ENCODE results near the gene TSPEAR.
"Not testable (repeated sequence)": the region's sequence is repeated elsewhere in the genome, so short reads cannot be mapped to it uniquely, and the experiment has no call there.

TSPEAR gene

DNA sequence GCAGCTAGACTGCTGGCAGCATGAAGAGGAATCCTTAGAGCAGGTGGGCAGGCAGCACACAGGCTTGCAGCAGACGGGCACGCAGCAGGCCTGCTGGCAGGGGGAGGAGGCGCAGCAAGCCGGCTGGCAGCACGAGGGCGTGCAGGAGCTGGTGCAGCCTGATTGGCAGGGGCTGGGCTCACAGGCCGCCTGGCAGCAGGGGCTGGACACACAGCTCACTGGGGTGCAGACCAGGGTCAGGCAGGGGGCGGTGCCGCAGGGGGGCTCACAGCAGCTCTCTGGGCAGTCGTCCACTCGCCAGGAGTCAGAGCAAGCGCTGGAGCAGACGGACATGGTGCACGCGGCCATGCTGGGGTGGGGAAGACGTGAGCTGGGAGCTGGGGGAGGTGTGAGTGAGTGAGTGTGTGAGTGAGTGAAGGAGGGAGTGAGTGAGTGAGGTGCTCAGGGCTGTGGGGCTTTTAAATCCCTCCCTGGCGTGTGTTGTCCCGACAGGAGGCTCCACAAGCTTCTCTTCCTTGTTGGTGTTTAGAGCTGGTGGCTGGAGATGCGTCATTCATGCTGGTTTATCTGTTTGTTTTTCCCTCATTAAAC, 131.0 kb downstream of the TSPEAR start, which contains the start of gene KRTAP10-5:
TSS of gene KRTAP10-5 (minus strand) at position 374 of the 591 bp plus-strand sequence. CDS start at position 348, 26 bp downstream.
- DNase-seq: not testable (repeated sequence)

- DNase-seq: no peak
Observed at GRCh38 chr21:44579833-44580144, 131.6 kb downstream of the TSPEAR start.

GRCh38 chr21:44579056-44579832, 132.1 kb downstream of the TSPEAR start:
- DNase-seq: no peak

DNA sequence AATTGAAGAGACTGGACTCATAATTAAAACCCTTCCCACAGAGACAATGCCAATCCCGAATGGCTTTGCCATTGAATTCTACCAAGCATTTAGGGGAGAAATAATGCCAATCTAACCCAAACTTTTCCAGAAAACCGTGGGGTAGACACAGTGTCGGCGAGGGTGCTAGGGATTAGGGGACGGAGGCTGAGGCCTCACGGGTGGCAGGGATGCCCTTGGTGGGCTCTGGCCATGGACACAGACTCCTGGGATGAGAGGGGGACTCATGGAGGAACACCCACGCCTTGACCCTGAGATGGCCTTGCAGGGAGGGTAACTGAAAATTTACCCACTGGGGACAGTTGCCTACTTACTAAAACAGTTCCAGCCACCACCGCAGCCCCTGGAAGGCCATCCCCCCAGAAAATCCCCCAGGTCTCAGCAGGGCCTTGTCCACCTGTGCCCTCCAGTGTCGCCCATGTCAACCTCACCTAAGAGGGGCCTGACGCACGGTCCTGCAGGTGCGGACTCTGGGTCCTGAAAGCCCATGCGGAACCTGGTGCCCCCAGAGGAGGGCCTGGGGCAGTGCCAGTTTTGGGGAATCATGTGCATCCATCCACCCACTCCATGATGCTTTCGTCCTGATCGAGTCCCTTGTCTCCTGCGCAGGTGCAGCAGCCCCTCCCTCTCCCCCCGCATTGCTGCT, 132.9 kb downstream of the TSPEAR start:
- no peak for DNase-seq

DNA sequence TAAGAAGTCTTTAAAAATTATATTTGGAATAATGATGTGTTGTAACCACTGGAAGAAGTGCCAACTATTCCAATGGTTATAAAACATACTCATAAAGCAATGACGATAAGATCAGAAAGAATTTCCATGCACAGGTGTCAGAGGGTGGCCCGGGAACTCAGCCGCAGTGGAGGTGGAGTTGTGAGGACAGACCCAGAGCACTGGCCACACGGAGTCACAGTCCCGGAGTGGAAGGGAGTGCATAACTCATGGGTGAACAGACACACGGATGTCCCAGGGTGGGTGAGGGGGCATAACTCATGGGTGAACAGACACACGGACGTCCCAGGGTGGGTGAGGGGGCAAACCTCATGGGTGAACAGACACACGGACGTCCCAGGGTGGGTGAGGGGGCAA, 135.3 kb downstream of the TSPEAR start:
- DNase-seq: no peak

- no peak for DNase-seq
Observed at GRCh38 chr21:44575307-44576024, 135.9 kb downstream of the TSPEAR start.

DNA sequence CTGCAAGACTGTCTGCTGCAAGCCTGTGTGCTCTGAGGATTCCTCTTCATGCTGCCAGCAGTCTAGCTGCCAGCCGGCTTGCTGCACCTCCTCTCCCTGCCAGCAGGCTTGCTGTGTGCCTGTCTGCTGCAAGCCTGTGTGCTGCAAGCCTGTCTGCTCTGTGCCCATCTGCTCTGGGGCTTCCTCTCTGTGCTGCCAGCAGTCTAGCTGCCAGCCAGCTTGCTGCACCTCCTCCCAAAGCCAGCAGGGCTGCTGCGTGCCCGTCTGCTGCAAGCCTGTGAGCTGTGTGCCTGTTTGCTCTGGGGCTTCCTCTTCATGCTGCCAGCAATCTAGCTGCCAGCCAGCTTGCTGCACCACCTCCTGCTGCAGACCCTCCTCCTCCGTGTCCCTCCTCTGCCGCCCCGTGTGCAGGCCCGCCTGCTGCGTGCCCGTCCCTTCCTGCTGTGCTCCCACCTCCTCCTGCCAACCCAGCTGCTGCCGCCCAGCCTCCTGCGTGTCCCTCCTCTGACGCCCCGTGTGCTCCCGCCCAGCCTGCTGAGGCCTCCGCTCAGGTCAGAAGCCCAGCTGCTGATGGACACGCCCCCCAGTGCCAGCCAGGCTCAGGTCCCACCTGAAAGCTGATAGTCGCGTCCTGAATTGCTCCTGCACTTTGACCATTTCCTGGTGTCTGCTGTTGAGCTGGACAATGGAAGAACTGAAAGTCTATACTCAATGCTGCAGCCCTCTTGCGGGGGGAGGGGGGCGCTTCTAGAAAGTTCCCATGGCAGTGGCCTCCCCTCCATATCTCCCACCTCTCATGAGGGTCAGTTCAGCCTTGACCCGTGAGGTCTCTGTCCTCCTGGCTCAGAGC, 136.7 kb downstream of the TSPEAR start:
- no peak for DNase-seq

- DNase-seq: not testable (repeated sequence)
Observed at GRCh38 chr21:44573630-44574456, 137.5 kb downstream of the TSPEAR start, which contains the start of gene KRTAP10-4. KRTAP10-4 (plus strand) TSS chr21:44573729; CDS start chr21:44573759, 30 bp downstream.

DNA sequence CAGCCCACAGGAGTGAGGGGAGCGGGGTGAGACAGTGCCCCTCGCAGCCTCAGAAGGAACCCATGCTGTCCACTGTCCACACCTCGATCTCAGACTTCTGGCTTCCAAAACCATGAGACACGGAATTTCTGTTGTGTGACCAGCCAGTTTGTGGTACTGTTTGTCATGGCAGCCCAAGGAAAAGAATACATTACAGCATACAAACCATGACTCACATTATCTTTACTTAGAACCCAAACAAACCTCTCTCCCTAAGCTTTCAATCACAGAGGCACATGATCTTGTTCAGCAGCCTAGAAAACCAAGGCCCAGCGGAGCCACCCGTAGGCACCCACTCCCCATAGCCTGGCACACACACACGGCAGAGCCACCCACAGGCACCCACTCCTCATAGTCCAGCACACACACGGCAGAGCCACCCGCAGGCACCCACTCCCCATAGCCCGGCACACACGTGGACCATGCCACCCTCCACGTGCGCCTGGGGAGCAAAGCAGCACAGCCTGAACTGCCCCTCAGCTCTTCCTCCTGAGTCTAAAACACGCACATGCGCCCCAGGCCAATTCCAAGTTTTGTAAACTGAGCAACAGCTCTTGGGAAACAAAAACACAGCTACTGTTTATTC, 138.3 kb downstream of the TSPEAR start:
- no peak for DNase-seq

- no peak for DNase-seq
Observed at GRCh38 chr21:44571844-44572782, 139.3 kb downstream of the TSPEAR start.

- no peak for DNase-seq
Observed at GRCh38 chr21:44571296-44571695, 140.1 kb downstream of the TSPEAR start.

DNA sequence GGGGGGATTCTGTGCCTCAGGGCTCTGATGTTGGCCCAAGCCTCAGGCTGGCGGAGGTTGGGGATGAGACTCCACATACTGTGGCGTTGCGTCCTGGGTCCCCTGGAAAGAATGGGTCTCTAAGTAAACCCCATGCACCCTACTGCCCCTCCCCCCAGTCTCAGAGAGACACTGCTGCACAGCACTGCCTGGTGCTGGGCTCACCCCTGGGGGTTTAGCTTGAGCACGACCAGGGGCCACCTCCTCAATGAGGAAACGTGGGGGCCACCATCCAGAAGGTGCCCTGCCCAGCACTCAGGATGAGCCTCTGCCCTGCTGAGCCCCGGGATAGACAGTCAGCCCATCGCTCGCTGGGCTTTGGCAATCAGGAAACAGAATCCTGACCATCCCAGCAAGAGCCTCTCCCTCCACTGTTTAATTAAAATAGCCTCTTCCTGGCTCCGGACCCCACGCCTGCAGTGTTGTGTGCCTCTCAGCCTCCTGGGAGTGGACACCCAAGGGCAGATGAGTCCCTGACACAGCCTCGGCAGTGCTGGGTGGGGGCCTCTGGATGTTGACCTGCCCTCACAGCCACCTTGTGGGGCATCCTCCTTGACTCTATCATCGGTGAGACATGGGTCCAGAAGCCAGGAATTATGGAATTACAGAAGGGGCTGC, 141.4 kb downstream of the TSPEAR start:
- no peak for DNase-seq

DNA sequence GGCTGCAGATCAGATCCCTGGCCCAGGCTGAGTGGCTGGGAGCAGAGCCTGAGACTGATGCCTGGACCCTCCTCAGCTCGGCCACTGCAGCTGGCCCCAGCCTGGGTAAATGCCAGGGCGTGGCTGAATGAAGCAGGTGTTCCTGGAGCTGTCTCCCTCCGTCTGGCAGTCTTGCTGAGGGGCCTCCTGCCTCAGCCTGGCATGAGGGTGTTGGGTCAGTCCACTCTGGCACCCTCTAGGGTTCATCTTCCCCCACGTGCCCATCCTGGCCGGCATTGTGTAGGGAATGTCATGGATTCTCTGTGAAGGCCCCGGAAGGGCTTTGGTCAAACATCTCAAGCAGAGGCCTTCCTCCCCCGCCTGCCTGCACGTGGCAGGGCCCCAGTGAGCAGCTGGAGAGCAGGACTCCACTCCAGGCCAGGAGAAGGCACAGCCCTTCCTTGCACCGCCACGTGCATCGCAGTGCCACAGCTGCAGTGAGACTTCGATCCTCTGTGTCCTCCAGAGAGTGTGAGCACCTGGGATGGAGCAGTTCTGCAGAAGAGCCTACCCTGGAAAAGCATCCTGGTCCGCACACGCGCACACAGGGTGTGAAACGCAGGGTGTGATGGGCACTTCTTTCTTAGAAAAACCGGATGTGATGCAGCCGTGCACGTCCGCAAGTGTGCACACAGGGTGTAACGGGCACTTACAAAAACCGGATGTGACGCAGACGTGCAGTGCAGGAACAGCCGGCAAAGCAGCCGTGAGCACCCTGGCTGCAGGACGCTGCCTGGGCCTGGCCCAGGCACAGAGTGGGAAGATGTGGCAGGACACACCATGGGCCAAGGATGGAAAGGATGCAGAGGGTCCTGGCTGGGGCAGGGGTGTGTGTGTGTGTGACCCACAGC, 142.5 kb downstream of the TSPEAR start:
- no peak for DNase-seq

DNA sequence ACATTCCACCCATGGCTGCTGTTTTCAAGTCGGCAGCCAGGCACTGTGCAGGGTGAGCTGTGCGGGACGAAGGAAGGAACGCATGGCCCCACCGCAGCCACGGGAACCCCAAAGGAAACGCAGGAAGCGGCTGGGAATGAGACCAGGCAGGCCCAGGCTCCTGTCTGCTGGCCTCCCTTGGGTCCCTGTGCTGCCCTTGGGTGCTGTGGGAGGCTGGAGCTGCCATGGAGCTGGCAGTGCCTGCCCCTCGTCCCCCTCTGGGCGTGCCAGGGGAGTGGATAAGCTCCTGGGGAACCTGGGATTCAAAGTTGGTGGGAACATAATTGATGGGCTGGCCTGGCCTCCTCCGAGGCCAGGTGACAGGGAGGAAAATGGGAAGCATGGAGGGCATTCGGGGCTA, 143.1 kb downstream of the TSPEAR start:
- no peak for DNase-seq

- DNase-seq: no peak
Observed at GRCh38 chr21:44567481-44568171, 143.7 kb downstream of the TSPEAR start.

DNA sequence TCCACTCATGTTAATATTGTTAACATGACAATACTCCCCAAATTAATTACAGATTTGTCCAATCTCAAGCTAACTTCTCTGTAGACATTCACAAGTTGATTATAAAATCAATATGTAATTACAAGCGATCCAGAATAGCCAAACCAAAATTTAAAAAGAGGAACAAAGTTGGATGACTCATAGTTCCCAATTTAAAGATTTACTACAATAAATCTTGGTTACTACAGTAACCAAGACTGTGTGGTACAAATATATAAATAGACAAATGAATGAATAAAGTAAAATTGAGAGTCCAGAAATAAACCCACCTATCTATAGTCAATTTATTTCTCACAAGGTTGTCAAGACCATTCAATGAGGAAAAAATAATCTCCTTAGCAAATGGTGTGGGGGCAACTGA, 145.0 kb downstream of the TSPEAR start:
- no peak for DNase-seq

GRCh38 chr21:44564886-44565598, 146.3 kb downstream of the TSPEAR start:
- no peak for DNase-seq
